ENCODE results near the gene KAT6B.

GRCh38 chr10:74977913-74978847 lies 151.8 kb downstream of the KAT6B start:
- no peak for TF ChIP-seq CTCF (IDR thresholded peaks at IDR 0.05; ENCODE audit: poor library complexity, severe bottlenecking)
- TF ChIP-seq REST (IDR thresholded peaks at IDR 0.05; ENCODE audit: borderline replicate concordance) = no peak
- TF ChIP-seq POLR2AphosphoS5 (IDR thresholded peaks at IDR 0.05) = no peak
- TF ChIP-seq EZH2 (IDR thresholded peaks at IDR 0.05; ENCODE audit: borderline replicate concordance, insufficient read depth, low read length, poor library complexity, severe bottlenecking) = no peak
- TF ChIP-seq MXI1 (conservative IDR thresholded peaks at IDR 0.05; ENCODE audit: poor library complexity, severe bottlenecking) = no peak
